Ascending aorta (tissue), 2 donors: ENCODE data around the gene OPTC. TPM values are rescaled to one million over a fixed set of nuclear protein-coding genes. Genes with fewer than 3 reads are reported as not detected.

Source experiments
- DNase-seq, 2 donors: peaks; one replicate each; pipeline ENCODE4 v3.0.0-alpha.2; 2019; ENCODE audit warnings: low spot score in 2 of 2
- H3K27ac ChIP-seq, 2 donors: fragments of 200-600 bp; sonication (generic); one replicate each; pipeline ENCODE4 v1.5.1; 2016 to 2017; ENCODE audit warnings: mild to moderate bottlenecking in 1 of 2
- H3K27me3 ChIP-seq: fragments of 200-600 bp; sonication (generic); one replicate; pipeline ENCODE4 v1.5.1; 2017
- H3K36me3 ChIP-seq, 2 donors: fragments of 200-600 bp; sonication (generic); one replicate each; pipeline ENCODE4 v1.5.1; 2016
- H3K4me1 ChIP-seq, 2 donors: fragments of 200-600 bp; sonication (generic); one replicate each; pipeline ENCODE4 v1.5.1; 2016 to 2017; ENCODE audit warnings: mild to moderate bottlenecking in 1 of 2
- H3K4me3 ChIP-seq, 2 donors: fragments of 200-600 bp; sonication (generic); one replicate each; pipeline ENCODE4 v1.5.1; 2016 to 2017; ENCODE audit warnings: mild to moderate bottlenecking in 1 of 2
- H3K9me3 ChIP-seq, 2 donors: fragments of 200-600 bp; sonication (generic); one replicate each; pipeline ENCODE4 v1.5.1; 2016
- CTCF ChIP-seq, 3 experiments: fragments of 200-600 bp in 2 of 3; fragments of 450-650 bp in 1 of 3; sonication (generic) in 2 of 3; IDR thresholded peaks; one replicate each; pipeline ENCODE4 v1.5.1; 2016 to 2019; ENCODE audit warnings: antibody characterized with exemption in 3 of 3, mild to moderate bottlenecking in 1 of 3, moderate library complexity in 1 of 3
- intact Hi-C: fragments of 100-400 bp; cut with DNase I; formaldehyde crosslinking; loops from one replicate; pipeline ENCODE4 v1.15.1; 2023
- total RNA-seq: library from RNA; depleted of rRNA; stranded (reverse); fragments of >200 nt; gene quantifications from one replicate; pipeline ENCODE4 v1.1.0, GENCODE V29; 2016

Gene OPTC
- total RNA-seq, 1 donor from 2014 or later: not detected

DNA sequence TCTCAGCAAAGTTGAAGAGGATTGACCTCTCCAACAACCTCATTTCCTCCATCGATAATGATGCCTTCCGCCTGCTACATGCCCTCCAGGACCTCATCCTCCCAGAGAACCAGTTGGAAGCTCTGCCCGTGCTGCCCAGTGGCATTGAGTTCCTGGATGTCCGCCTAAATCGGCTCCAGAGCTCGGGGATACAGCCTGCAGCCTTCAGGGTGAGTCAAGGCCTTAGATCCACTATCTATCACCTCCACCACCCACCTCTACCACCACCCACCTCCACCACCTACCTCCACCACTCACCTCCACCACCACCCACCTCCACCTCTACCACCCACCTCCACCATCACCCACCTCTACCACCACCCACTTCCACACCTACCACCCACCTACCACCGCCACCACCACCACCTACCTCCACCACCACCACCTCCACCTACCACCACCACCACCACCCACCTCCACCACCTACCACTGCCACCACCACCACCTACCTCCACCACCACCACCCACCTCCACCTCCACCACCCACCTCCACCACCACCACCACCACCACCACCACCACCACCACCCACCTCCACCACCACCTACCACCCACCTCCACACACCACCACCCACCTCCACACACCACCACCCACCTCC is 5.8 kb downstream of the OPTC start:
- H3K27ac ChIP-seq: no peak overlapping the region
- no peaks in the 10 kb centered on the region for H3K9me3 ChIP-seq
- intact Hi-C loops: loop anchor here (10.0 kb wide), 1 partner anchor 295 kb away; the partner anchor contains the start of genes ZBED6 and ZC3H11A
- DNase-seq: no peak
- peaks cover 0 to under 1% of the 10 kb centered on the region in 2 donors for H3K4me1 ChIP-seq
- H3K36me3 ChIP-seq: no peaks in the 10 kb centered on the region
- H3K4me3 ChIP-seq: no peak overlapping the region
- H3K27me3 ChIP-seq: no peaks in the 10 kb centered on the region
- no peak for TF ChIP-seq CTCF (IDR thresholded peaks at IDR 0.05)

GRCh38 chr1:203500279-203500678 is 6.3 kb downstream of the OPTC start:
- intact Hi-C loops: loop anchor here (10.0 kb wide), 1 partner anchor 295 kb away; the partner anchor contains the start of genes ZBED6 and ZC3H11A
- H3K36me3 ChIP-seq: no peaks in the 10 kb centered on the region
- no peaks in the 10 kb centered on the region for H3K9me3 ChIP-seq
- no peaks in the 10 kb centered on the region for H3K27me3 ChIP-seq
- no peak overlapping the region for H3K4me3 ChIP-seq
- DNase-seq: no peak
- TF ChIP-seq CTCF (IDR thresholded peaks at IDR 0.05): no peak
- peaks cover 0 to 3% of the 10 kb centered on the region in 2 donors for H3K4me1 ChIP-seq
- no peak overlapping the region for H3K27ac ChIP-seq

DNA sequence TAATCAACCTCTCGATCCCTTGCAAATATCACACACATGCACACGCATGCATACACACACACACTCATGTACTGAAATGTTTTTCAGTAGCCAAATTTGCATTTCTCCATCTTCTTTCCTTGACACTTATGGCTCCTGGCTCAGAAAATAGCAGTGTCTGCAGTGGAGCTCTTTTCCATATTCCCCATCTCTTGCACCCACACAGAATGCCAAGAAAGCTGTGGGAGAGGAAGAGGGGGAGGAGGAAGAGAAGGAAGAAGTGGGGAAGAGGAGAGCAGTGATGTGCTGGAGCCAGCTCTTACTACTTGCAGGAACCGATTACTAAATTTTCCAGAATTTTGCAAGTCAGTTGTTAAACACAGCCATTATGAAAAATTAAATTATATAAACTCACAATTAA is 9.9 kb downstream of the OPTC start:
- Histone ChIP-seq H3K36me3 (no peaks in the 10 kb centered on the region), H3K27me3 (no peaks in the 10 kb centered on the region), H3K4me1 (peaks cover 0 to 13% of the 10 kb centered on the region in 2 donors), H3K9me3 (no peaks in the 10 kb centered on the region), H3K4me3 (no peak overlapping the region), H3K27ac (no peak overlapping the region)
- no peak for DNase-seq
- intact Hi-C loops: loop anchor here (1.0 to 10.0 kb wide), 4 partner anchors 53 to 291 kb away; partner anchors contain the start of genes ATP2B4, ZBED6 and ZC3H11A
- no peak for TF ChIP-seq CTCF (IDR thresholded peaks at IDR 0.05)

DNA sequence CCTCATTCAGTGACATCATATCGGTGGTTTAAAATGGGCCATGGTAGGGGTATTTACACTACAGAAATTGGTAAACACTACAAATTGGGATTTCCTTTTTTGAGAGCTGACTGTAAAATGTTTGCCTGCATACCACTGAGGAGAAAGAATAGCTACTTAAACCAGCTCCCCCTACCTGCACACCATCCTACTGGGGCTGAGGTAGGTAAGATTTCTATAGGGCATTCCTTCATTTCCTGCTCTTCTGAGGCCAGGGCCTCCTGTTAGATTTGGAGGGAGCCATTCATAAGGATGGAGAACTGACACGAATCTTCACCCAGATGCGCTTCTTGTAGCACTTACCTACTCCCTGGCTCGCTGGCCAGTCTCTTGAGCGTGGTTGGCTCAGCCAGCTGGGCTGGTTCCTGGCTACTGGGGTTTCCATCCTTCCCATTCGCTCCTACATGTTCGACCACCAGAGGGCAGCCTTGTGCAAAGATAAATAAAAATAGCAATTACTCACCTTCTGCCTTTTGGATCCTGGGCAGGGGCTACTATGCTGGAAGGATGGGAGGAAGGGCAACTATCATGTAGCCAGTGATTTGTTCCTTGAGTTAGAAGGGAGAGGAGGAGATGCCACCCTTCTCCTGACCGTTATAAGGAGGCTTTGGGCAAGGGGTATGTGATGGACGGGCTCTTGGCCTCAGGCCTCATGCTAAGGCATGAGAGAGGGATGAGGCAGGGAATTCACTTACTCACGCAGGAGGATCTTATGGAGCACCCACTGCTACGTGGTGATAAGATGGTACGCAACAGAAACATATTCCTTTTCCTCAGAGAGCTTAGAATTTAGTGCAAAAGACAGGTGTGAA is 10.7 kb downstream of the OPTC start:
- Histone ChIP-seq H3K4me3 (no peak overlapping the region), H3K27ac (no peak overlapping the region), H3K27me3 (no peaks in the 10 kb centered on the region), H3K36me3 (no peaks in the 10 kb centered on the region), H3K9me3 (no peaks in the 10 kb centered on the region), H3K4me1 (peaks cover 0 to 13% of the 10 kb centered on the region in 2 donors)
- peak; percentile 75 to 87 (median 84) for TF ChIP-seq CTCF (IDR thresholded peaks at IDR 0.05)
- DNase-seq: peak in 1 of 2 donors; percentile 92
- intact Hi-C loops: loop anchor here (1.0 to 10.0 kb wide), 4 partner anchors 52 to 290 kb away; partner anchors contain the start of genes ATP2B4, ZBED6 and ZC3H11A

DNA sequence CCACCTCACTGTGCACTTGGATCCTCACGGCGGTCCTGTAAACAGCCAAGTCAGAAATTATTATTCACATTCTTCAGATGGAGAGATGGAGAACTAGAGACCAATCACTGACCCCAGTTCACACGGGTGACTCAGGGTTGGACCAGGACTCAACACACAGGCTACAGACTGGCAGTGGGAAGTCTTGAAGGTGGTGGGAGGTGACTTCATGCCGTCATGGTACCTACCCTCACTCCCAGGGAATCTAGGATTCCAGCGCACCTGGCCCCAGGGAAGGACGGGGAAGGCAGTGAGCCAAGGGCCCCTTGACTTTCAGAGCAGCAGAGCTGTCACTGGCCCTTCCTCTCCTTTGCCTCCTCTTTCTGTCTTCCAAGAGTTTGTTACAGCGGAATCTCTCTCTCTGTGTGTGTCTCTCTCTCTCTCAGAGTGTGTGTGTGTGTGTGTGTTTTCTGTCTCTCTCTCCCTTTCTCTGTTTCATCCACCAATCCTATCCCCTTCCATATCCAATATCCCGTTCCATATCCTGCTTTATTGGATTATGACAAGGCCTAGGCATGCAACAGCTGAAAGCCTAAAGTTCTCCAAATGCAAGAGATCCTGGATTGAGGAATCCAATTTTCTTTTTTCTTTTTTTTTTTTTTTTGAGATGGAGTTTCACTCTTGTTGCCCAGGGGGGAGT is 11.7 kb downstream of the OPTC start:
- no peak for DNase-seq

More for the DNA sequence above, 11.7 kb downstream of the OPTC start:
- intact Hi-C loops: loop anchor here (2.0 to 10.0 kb wide), 3 partner anchors 51 to 289 kb away; partner anchors contain the start of genes ATP2B4, ZBED6 and ZC3H11A
- peaks cover 0 to 13% of the 10 kb centered on the region in 2 donors for H3K4me1 ChIP-seq
- H3K4me3 ChIP-seq: no peak overlapping the region
- no peak for TF ChIP-seq CTCF (IDR thresholded peaks at IDR 0.05)
- no peaks in the 10 kb centered on the region for H3K9me3 ChIP-seq
- H3K27ac ChIP-seq: no peak overlapping the region
- H3K27me3 ChIP-seq: no peaks in the 10 kb centered on the region
- H3K36me3 ChIP-seq: no peaks in the 10 kb centered on the region
